HCT116 (cell line): ENCODE data around the gene NRP1. TPM values are rescaled to one million over a fixed set of nuclear protein-coding genes. Genes with fewer than 3 reads are reported as not detected.

Experiments
- ATAC-seq: fragments of 200-7000 bp; cut with Tn5 transposase; 2 replicates; pipeline ENCODE4 v1.9.1; 2020; ENCODE audit warnings: mild to moderate bottlenecking, moderate library complexity
- BruUV-seq: library from RNA; stranded (reverse); fragments of 400-500 nt; replicated peaks from 2 replicates; lab custom pipeline; 2021; lab: Mats Ljungman, UMichigan
- CTCF ChIA-PET: fragments of 300-600 bp; sonication (Branson Sonifier 250); formaldehyde crosslinking; loops from one replicate; lab custom pipeline; 2021; ENCODE audit warnings: antibody characterized with exemption; lab: Charles Lee
- POLR2A ChIA-PET: fragments of 300-600, 350-600 bp; sonication (Branson Sonifier 250); formaldehyde crosslinking; loops from one replicate; lab custom pipeline; 2021; ENCODE audit warnings: antibody characterized with exemption; lab: Charles Lee
- RAD21 ChIA-PET, 2 experiments: fragments of 300-600 bp; sonication (Branson Sonifier 250); formaldehyde crosslinking; loops; one replicate each; lab custom pipeline; 2023; ENCODE audit warnings: low total read pairs in 2 of 2; ENCODE audit not compliant: uncharacterized antibody in 2 of 2, unreplicated experiment in 2 of 2, low non-redundant PET in 1 of 2; lab: Charles Lee
- DNase-seq: peaks from one replicate; pipeline ENCODE4 v3.0.0-alpha.2; 2010; ENCODE audit warnings: low read depth, low spot score
- H2AFZ ChIP-seq: fragments of 200-600 bp; shearing (Covaris generic), sonication (generic); 2 replicates; pipeline ENCODE4 v1.6.1; 2017; ENCODE audit warnings: low read depth, mixed run types, mixed read lengths, antibody characterized with exemption, low read length; ENCODE audit not compliant: poor library complexity, severe bottlenecking
- H3K27ac ChIP-seq: 2 replicates; pipeline ENCODE4 v1.5.1; 2012; ENCODE audit warnings: low read depth, low read length
- H3K27me3 ChIP-seq: fragments of 200-600 bp; sonication (generic); 2 replicates; pipeline ENCODE4 v1.6.1; 2016; ENCODE audit warnings: mixed run types, low read length, mixed read lengths; ENCODE audit not compliant: insufficient read depth
- H3K36me3 ChIP-seq, 2 experiments: fragments of 200-500 bp in 1 of 2; fragments of 200-600 bp in 1 of 2; sonication (Bioruptor generic) in 1 of 2; sonication (generic) in 1 of 2; 2 replicates each; pipeline versions ENCODE4 v1.5.1 to v1.6.1; 2014 to 2016; ENCODE audit warnings: low read length in 2 of 2, inconsistent platforms in 1 of 2, mixed read lengths in 1 of 2, mixed run types in 1 of 2; ENCODE audit not compliant: insufficient read depth in 2 of 2, control insufficient read depth in 1 of 2
- H3K4me1 ChIP-seq, 2 experiments: fragments of 200-600 bp in 1 of 2; sonication (generic) in 1 of 2; 2 replicates each; pipeline versions ENCODE4 v1.5.1 to v1.6.1; 2012 to 2017; ENCODE audit warnings: low read length in 2 of 2, inconsistent platforms in 1 of 2, mild to moderate bottlenecking in 1 of 2, mixed read lengths in 1 of 2, mixed run types in 1 of 2, moderate library complexity in 1 of 2; ENCODE audit not compliant: insufficient read depth in 2 of 2, control insufficient read depth in 1 of 2
- H3K4me2 ChIP-seq: fragments of 200-600 bp; sonication (generic); 2 replicates; pipeline ENCODE4 v1.6.1; 2017; ENCODE audit warnings: mixed run types, low read length, mixed read lengths
- H3K4me3 ChIP-seq, 2 experiments: fragments of 200-600 bp in 1 of 2; sonication (generic) in 1 of 2; replicated peaks in 1 of 2; 2 replicates each; pipeline ENCODE4 v1.5.1; 2011 to 2016; ENCODE audit warnings: low read length in 2 of 2, control low read depth in 1 of 2, low read depth in 1 of 2, mild to moderate bottlenecking in 1 of 2, mixed read lengths in 1 of 2, mixed run types in 1 of 2
- H3K79me2 ChIP-seq: fragments of 200-600 bp; sonication (generic); 2 replicates; pipeline ENCODE4 v1.6.1; 2017; ENCODE audit warnings: mild to moderate bottlenecking, mixed run types, low read length, moderate library complexity, mixed read lengths; ENCODE audit not compliant: insufficient read depth
- H3K9ac ChIP-seq: fragments of 200-600 bp; sonication (generic); 2 replicates; pipeline ENCODE4 v1.6.1; 2016; ENCODE audit warnings: low read length, mixed read lengths
- H3K9me2 ChIP-seq: fragments of 200-600 bp; sonication (generic), shearing (Covaris generic); 2 replicates; pipeline ENCODE4 v1.6.1; 2017; ENCODE audit warnings: mixed run types, mild to moderate bottlenecking, moderate library complexity; ENCODE audit not compliant: insufficient read depth
- H3K9me3 ChIP-seq, 2 experiments: fragments of 200-500 bp in 1 of 2; fragments of 200-600 bp in 1 of 2; sonication (Bioruptor generic) in 1 of 2; sonication (generic) in 1 of 2; 2 replicates each; pipeline ENCODE4 v1.6.1; 2014 to 2017; ENCODE audit warnings: low read length in 2 of 2, mixed read lengths in 2 of 2, inconsistent platforms in 1 of 2, low read depth in 1 of 2, mild to moderate bottlenecking in 1 of 2, mixed run types in 1 of 2, moderate library complexity in 1 of 2; ENCODE audit not compliant: control insufficient read depth in 1 of 2, insufficient read depth in 1 of 2
- H4K20me1 ChIP-seq: fragments of 200-600 bp; sonication (generic), shearing (Covaris generic); 2 replicates; pipeline ENCODE4 v1.6.1; 2017; ENCODE audit warnings: mixed run types, mild to moderate bottlenecking, moderate library complexity; ENCODE audit not compliant: insufficient read depth
- ATF3 ChIP-seq: IDR thresholded peaks from 2 replicates; pipeline ENCODE4 v1.6.1; 2012
- CBX3 ChIP-seq: IDR thresholded peaks from 2 replicates; pipeline ENCODE4 v1.6.1; 2012; ENCODE audit warnings: low read depth
- CEBPB ChIP-seq: IDR thresholded peaks from 2 replicates; pipeline ENCODE4 v1.6.1; 2012; ENCODE audit warnings: low read depth
- ELF1 ChIP-seq: IDR thresholded peaks from 2 replicates; pipeline ENCODE4 v1.6.1; 2012; ENCODE audit warnings: low read depth, borderline replicate concordance
- EZH2 ChIP-seq: fragments of 200-600 bp; sonication (generic); IDR thresholded peaks from 2 replicates; pipeline ENCODE4 v1.6.1; 2017; ENCODE audit warnings: antibody characterized with exemption, mixed run types
- FOSL1 ChIP-seq: IDR thresholded peaks from 2 replicates; pipeline ENCODE4 v1.6.1; 2012; ENCODE audit warnings: low read depth
- JUND ChIP-seq: IDR thresholded peaks from 2 replicates; pipeline ENCODE4 v1.6.1; 2012
- MAX ChIP-seq: IDR thresholded peaks from 2 replicates; pipeline ENCODE4 v1.6.1; 2012
- POLR2A ChIP-seq: IDR thresholded peaks from 2 replicates; pipeline ENCODE4 v1.7.0; 2011; ENCODE audit warnings: borderline replicate concordance; ENCODE audit not compliant: insufficient read depth, insufficient read length; ENCODE audit errors: extremely low read depth
- POLR2AphosphoS5 ChIP-seq: IDR thresholded peaks from 2 replicates; pipeline ENCODE4 v1.6.1; 2011; ENCODE audit warnings: mild to moderate bottlenecking, low read depth, low read length, moderate library complexity
- RAD21 ChIP-seq: IDR thresholded peaks from 2 replicates; pipeline ENCODE4 v1.6.1; 2012; ENCODE audit warnings: low read depth, mild to moderate bottlenecking
- REST ChIP-seq: IDR thresholded peaks from 2 replicates; pipeline ENCODE4 v1.6.1; 2012; ENCODE audit warnings: low read depth
- SIN3A ChIP-seq: IDR thresholded peaks from 2 replicates; pipeline ENCODE4 v1.6.1; 2012; ENCODE audit warnings: low read depth
- SRF ChIP-seq: IDR thresholded peaks from 2 replicates; pipeline ENCODE4 v1.6.1; 2012; ENCODE audit warnings: low read depth
- TCF7L2 ChIP-seq: IDR thresholded peaks from 2 replicates; pipeline ENCODE4 v1.7.0; 2011; ENCODE audit warnings: borderline replicate concordance, inconsistent platforms; ENCODE audit not compliant: insufficient read depth, insufficient read length; ENCODE audit errors: extremely low read depth
- YY1 ChIP-seq: IDR thresholded peaks from 2 replicates; pipeline ENCODE4 v1.6.1; 2011; ENCODE audit warnings: low read length, low read depth, moderate library complexity, mild to moderate bottlenecking; ENCODE audit not compliant: insufficient replicate concordance; ENCODE audit errors: extremely low read depth
- ZBTB33 ChIP-seq: IDR thresholded peaks from 2 replicates; pipeline ENCODE4 v1.6.1; 2011; ENCODE audit warnings: mild to moderate bottlenecking, low read length, moderate library complexity; ENCODE audit not compliant: insufficient replicate concordance; ENCODE audit errors: extremely low read depth
- ZFX ChIP-seq: fragments of 450-650 bp; IDR thresholded peaks from 2 replicates; pipeline ENCODE4 v1.6.1; 2017
- ZNF274 ChIP-seq: fragments of 200-500 bp; sonication (Bioruptor generic); IDR thresholded peaks from 2 replicates; pipeline ENCODE4 v1.6.1; 2014; ENCODE audit warnings: mild to moderate bottlenecking, low read depth, low read length, inconsistent platforms
- intact Hi-C: fragments of 100-400 bp; cut with micrococcal nuclease; formaldehyde crosslinking; loops from 2 replicates; pipeline ENCODE4 v1.10.0; 2022
- total RNA-seq: library from RNA; stranded (reverse); gene quantifications from one replicate; pipeline ENCODE4 v1.2.1, GENCODE V29; 2021; ENCODE audit not compliant: unreplicated experiment

The NRP1 gene
- total RNA-seq, 1 experiment from 2014 or later, result 3.8 TPM

- no peaks in the 10 kb centered on the region for H3K9me3 ChIP-seq
- no peaks in the 10 kb centered on the region for H4K20me1 ChIP-seq
- CTCF ChIA-PET, result no interaction called here
- no peaks in the 10 kb centered on the region for H3K9me2 ChIP-seq
- intact Hi-C loops, result no loop called here
- TF ChIP-seq ELF1, result no peak
- TF ChIP-seq MAX, result no peak
- TF ChIP-seq YY1, result no peak
- TF ChIP-seq EZH2, result no peak
- TF ChIP-seq POLR2A, result no peak
- TF ChIP-seq POLR2AphosphoS5, result no peak
- TF ChIP-seq SRF, result no peak
- TF ChIP-seq ATF3, result no peak
- no peak for TF ChIP-seq ZFX
- TF ChIP-seq ZBTB33, result no peak
- TF ChIP-seq REST, result no peak
- no peak for TF ChIP-seq FOSL1
- TF ChIP-seq TCF7L2, result no peak
- no peak for TF ChIP-seq SIN3A
- TF ChIP-seq CBX3, result no peak
- TF ChIP-seq RAD21, result no peak
- TF ChIP-seq ZNF274, result no peak
- TF ChIP-seq CEBPB, result no peak
- TF ChIP-seq JUND, result no peak
- POLR2A ChIA-PET, result no interaction called here
- H3K27ac ChIP-seq, result no peak overlapping the region
- no peaks in the 10 kb centered on the region for H3K79me2 ChIP-seq
- H3K4me3 ChIP-seq, result no peak overlapping the region
- ATAC-seq (no peak), DNase-seq (no peak)
- no TSS peak for BruUV-seq
- H3K4me1 ChIP-seq, result no peaks in the 10 kb centered on the region
- RAD21 ChIA-PET, result no interaction called here
- H3K36me3 ChIP-seq, result no peaks in the 10 kb centered on the region
- no peak overlapping the region for H3K9ac ChIP-seq
- H2AFZ ChIP-seq, result no peak overlapping the region
- H3K4me2 ChIP-seq, result no peak overlapping the region
- no peaks in the 10 kb centered on the region for H3K27me3 ChIP-seq
These were observed 130.4 kb downstream of the NRP1 start for GRCh38 chr10:33204031-33204430.
